ENCODE data around the gene ZP4.

ZP4 gene

GRCh38 chr1:237879195-237879594 lies 11.5 kb downstream of the ZP4 start:
- H3K27ac ChIP-seq (ENCODE audit: insufficient read depth, low read depth, low read length, poor library complexity, severe bottlenecking), result no peak overlapping the region
- no peaks in the 10 kb centered on the region for H3K36me3 ChIP-seq (ENCODE audit: control insufficient read depth, insufficient read depth, low read length)
- H3K9me3 ChIP-seq (ENCODE audit: control insufficient read depth, low read length), result no peaks in the 10 kb centered on the region
- H3K4me1 ChIP-seq (ENCODE audit: control insufficient read depth, insufficient read depth, low read length), result peaks cover 8% of the 10 kb centered on the region
- H3K4me3 ChIP-seq (ENCODE audit: insufficient read depth, low read depth, low read length), result no peak overlapping the region
- no peaks in the 10 kb centered on the region for H3K27me3 ChIP-seq (ENCODE audit: control insufficient read depth, insufficient read depth, low read length, poor library complexity, severe bottlenecking)

GRCh38 chr1:237878406-237878805 lies 12.3 kb downstream of the ZP4 start:
- H3K4me1 ChIP-seq (ENCODE audit: control insufficient read depth, insufficient read depth, low read length), result peaks cover 8% of the 10 kb centered on the region
- H3K9me3 ChIP-seq (ENCODE audit: control insufficient read depth, low read length), result no peaks in the 10 kb centered on the region
- H3K36me3 ChIP-seq (ENCODE audit: control insufficient read depth, insufficient read depth, low read length), result no peaks in the 10 kb centered on the region
- no peak overlapping the region for H3K27ac ChIP-seq (ENCODE audit: insufficient read depth, low read depth, low read length, poor library complexity, severe bottlenecking)
- no CpG with 5 or more reads among the region's 1 CpG for WGBS, 2 experiments
- H3K27me3 ChIP-seq (ENCODE audit: control insufficient read depth, insufficient read depth, low read length, poor library complexity, severe bottlenecking), result no peaks in the 10 kb centered on the region
- no peak overlapping the region for H3K4me3 ChIP-seq (ENCODE audit: insufficient read depth, low read depth, low read length)

GRCh38 chr1:237877631-237878030 lies 13.1 kb downstream of the ZP4 start:
- WGBS, 2 experiments, result 28 to 34% methylated on average over 4 of the region's 4 CpGs
- H3K27ac ChIP-seq (ENCODE audit: insufficient read depth, low read depth, low read length, poor library complexity, severe bottlenecking), result peak overlapping the region; percentile 50

GRCh38 chr1:237875291-237875690 lies 15.4 kb downstream of the ZP4 start:
- no peak overlapping the region for H3K27ac ChIP-seq (ENCODE audit: insufficient read depth, low read depth, low read length, poor library complexity, severe bottlenecking)
- H3K4me3 ChIP-seq (ENCODE audit: insufficient read depth, low read depth, low read length), result no peak overlapping the region
- H3K36me3 ChIP-seq (ENCODE audit: control insufficient read depth, insufficient read depth, low read length), result no peaks in the 10 kb centered on the region
- H3K9me3 ChIP-seq (ENCODE audit: control insufficient read depth, low read length), result no peaks in the 10 kb centered on the region
- WGBS, 2 experiments, result 94 to 95% methylated on average over 7 to 8 of the region's 8 CpGs
- H3K27me3 ChIP-seq (ENCODE audit: control insufficient read depth, insufficient read depth, low read length, poor library complexity, severe bottlenecking), result no peaks in the 10 kb centered on the region
- H3K4me1 ChIP-seq (ENCODE audit: control insufficient read depth, insufficient read depth, low read length), result peaks cover 8% of the 10 kb centered on the region

More at GRCh38 chr1:237877631-237878030, 13.1 kb downstream of the ZP4 start:
- H3K27me3 ChIP-seq (ENCODE audit: control insufficient read depth, insufficient read depth, low read length, poor library complexity, severe bottlenecking), result no peaks in the 10 kb centered on the region
- no peaks in the 10 kb centered on the region for H3K36me3 ChIP-seq (ENCODE audit: control insufficient read depth, insufficient read depth, low read length)
- H3K4me1 ChIP-seq (ENCODE audit: control insufficient read depth, insufficient read depth, low read length), result peaks cover 8% of the 10 kb centered on the region
- H3K9me3 ChIP-seq (ENCODE audit: control insufficient read depth, low read length), result no peaks in the 10 kb centered on the region
- no peak overlapping the region for H3K4me3 ChIP-seq (ENCODE audit: insufficient read depth, low read depth, low read length)

GRCh38 chr1:237873487-237874211 lies 17.1 kb downstream of the ZP4 start:
- Histone ChIP-seq H3K36me3 (ENCODE audit: control insufficient read depth, insufficient read depth, low read length) (no peaks in the 10 kb centered on the region), H3K4me3 (ENCODE audit: insufficient read depth, low read depth, low read length) (no peak overlapping the region), H3K4me1 (ENCODE audit: control insufficient read depth, insufficient read depth, low read length) (peaks cover 8% of the 10 kb centered on the region), H3K27me3 (ENCODE audit: control insufficient read depth, insufficient read depth, low read length, poor library complexity, severe bottlenecking) (no peaks in the 10 kb centered on the region), H3K9me3 (ENCODE audit: control insufficient read depth, low read length) (no peaks in the 10 kb centered on the region), H3K27ac (ENCODE audit: insufficient read depth, low read depth, low read length, poor library complexity, severe bottlenecking) (no peak overlapping the region)
- WGBS, 2 experiments, result 60 to 67% methylated on average over 4 of the region's 4 CpGs

- Histone ChIP-seq H3K27ac (ENCODE audit: insufficient read depth, low read depth, low read length, poor library complexity, severe bottlenecking) (no peak overlapping the region), H3K27me3 (ENCODE audit: control insufficient read depth, insufficient read depth, low read length, poor library complexity, severe bottlenecking) (no peaks in the 10 kb centered on the region), H3K4me3 (ENCODE audit: insufficient read depth, low read depth, low read length) (no peak overlapping the region), H3K4me1 (ENCODE audit: control insufficient read depth, insufficient read depth, low read length) (peaks cover 4% of the 10 kb centered on the region), H3K36me3 (ENCODE audit: control insufficient read depth, insufficient read depth, low read length) (no peaks in the 10 kb centered on the region), H3K9me3 (ENCODE audit: control insufficient read depth, low read length) (no peaks in the 10 kb centered on the region)
- WGBS, 2 experiments, result 90 to 97% methylated on average over 4 of the region's 4 CpGs
Observed at GRCh38 chr1:237868817-237869600, 21.7 kb downstream of the ZP4 start.

- Histone ChIP-seq H3K36me3 (ENCODE audit: control insufficient read depth, insufficient read depth, low read length) (no peaks in the 10 kb centered on the region), H3K4me3 (ENCODE audit: insufficient read depth, low read depth, low read length) (no peak overlapping the region), H3K27me3 (ENCODE audit: control insufficient read depth, insufficient read depth, low read length, poor library complexity, severe bottlenecking) (no peaks in the 10 kb centered on the region), H3K27ac (ENCODE audit: insufficient read depth, low read depth, low read length, poor library complexity, severe bottlenecking) (no peak overlapping the region), H3K9me3 (ENCODE audit: control insufficient read depth, low read length) (no peaks in the 10 kb centered on the region), H3K4me1 (ENCODE audit: control insufficient read depth, insufficient read depth, low read length) (peaks cover 4% of the 10 kb centered on the region)
- WGBS, 2 experiments, result 11 to 28% methylated on average over 1 of the region's 1 CpG
Observed at GRCh38 chr1:237867380-237867888, 23.3 kb downstream of the ZP4 start.

GRCh38 chr1:237864338-237865244 lies 26.1 kb downstream of the ZP4 start:
- Histone ChIP-seq H3K4me3 (ENCODE audit: insufficient read depth, low read depth, low read length) (no peak overlapping the region), H3K4me1 (ENCODE audit: control insufficient read depth, insufficient read depth, low read length) (peaks cover 4% of the 10 kb centered on the region), H3K27ac (ENCODE audit: insufficient read depth, low read depth, low read length, poor library complexity, severe bottlenecking) (no peak overlapping the region), H3K27me3 (ENCODE audit: control insufficient read depth, insufficient read depth, low read length, poor library complexity, severe bottlenecking) (no peaks in the 10 kb centered on the region), H3K9me3 (ENCODE audit: control insufficient read depth, low read length) (no peaks in the 10 kb centered on the region), H3K36me3 (ENCODE audit: control insufficient read depth, insufficient read depth, low read length) (no peaks in the 10 kb centered on the region)
- 31 to 33% methylated on average over 25 of the region's 25 CpGs for WGBS, 2 experiments

GRCh38 chr1:237863234-237863633 lies 27.5 kb downstream of the ZP4 start:
- no peaks in the 10 kb centered on the region for H3K36me3 ChIP-seq (ENCODE audit: control insufficient read depth, insufficient read depth, low read length)
- H3K4me1 ChIP-seq (ENCODE audit: control insufficient read depth, insufficient read depth, low read length), result peaks cover 4% of the 10 kb centered on the region
- no peak overlapping the region for H3K27ac ChIP-seq (ENCODE audit: insufficient read depth, low read depth, low read length, poor library complexity, severe bottlenecking)
- WGBS, 2 experiments, result 86 to 93% methylated on average over 2 of the region's 2 CpGs
- H3K9me3 ChIP-seq (ENCODE audit: control insufficient read depth, low read length), result no peaks in the 10 kb centered on the region
- no peaks in the 10 kb centered on the region for H3K27me3 ChIP-seq (ENCODE audit: control insufficient read depth, insufficient read depth, low read length, poor library complexity, severe bottlenecking)
- H3K4me3 ChIP-seq (ENCODE audit: insufficient read depth, low read depth, low read length), result no peak overlapping the region
